ENCODE data around the gene MYH10.
A peak's percentile ranks its signal among the peaks of the same experiment; 100 is the strongest.

MYH10 gene

DNA sequence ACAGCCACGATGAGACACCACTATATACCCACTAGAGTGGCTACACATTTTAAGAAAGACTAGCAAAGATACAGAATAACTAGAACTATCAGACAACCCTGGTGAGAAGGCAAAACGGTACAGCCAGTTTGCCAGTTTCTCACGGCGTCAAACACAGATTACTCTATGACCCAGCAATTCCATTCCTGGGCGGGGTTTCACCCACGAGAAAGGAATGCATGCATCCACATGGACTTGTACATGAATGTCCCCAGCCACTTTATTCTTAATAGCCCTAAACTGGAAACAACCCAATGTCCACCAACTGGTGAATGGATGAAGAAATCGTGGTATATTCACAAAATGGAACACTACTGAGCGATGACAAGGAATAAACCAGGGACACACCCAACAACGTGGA, 74.5 kb downstream of the MYH10 start:
- ATAC-seq: no peak
- TF ChIP-seq TCF4 (CRISPR knock-in tag; IDR thresholded peaks at IDR 0.05; ENCODE audit: borderline replicate concordance): no peak
- TF ChIP-seq ZNF8 (CRISPR knock-in tag; IDR thresholded peaks at IDR 0.05): peak; percentile 32; the same call in 1 of the 2 replicates

DNA sequence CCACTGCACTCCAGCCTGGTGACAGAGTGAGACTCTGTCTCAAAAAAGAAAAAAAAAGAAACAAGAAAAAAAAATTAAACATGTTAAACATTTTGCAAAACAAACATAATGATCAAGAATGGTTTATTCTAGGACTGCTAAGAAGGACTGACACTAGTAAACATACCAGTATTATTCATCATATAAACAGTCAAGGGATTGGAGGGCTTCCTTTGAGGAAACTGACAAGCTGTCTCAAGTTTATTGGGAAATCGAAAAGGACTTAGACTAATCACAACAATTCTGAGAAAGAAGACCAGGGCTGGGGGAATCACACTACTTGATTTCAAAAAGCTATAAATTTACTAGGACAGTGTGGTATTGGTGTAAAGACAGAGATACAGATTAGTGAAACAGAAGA, 75.5 kb downstream of the MYH10 start:
- no peak for ATAC-seq
- TF ChIP-seq ZNF565 (CRISPR knock-in tag; conservative IDR thresholded peaks at IDR 0.05; ENCODE audit: low read depth): no peak
- TF ChIP-seq ZFP30 (CRISPR knock-in tag; IDR thresholded peaks at IDR 0.05): no peak
- no peak for TF ChIP-seq BACH2 (CRISPR knock-in tag; IDR thresholded peaks at IDR 0.05; ENCODE audit: borderline replicate concordance)
- TF ChIP-seq, protein P1, sequence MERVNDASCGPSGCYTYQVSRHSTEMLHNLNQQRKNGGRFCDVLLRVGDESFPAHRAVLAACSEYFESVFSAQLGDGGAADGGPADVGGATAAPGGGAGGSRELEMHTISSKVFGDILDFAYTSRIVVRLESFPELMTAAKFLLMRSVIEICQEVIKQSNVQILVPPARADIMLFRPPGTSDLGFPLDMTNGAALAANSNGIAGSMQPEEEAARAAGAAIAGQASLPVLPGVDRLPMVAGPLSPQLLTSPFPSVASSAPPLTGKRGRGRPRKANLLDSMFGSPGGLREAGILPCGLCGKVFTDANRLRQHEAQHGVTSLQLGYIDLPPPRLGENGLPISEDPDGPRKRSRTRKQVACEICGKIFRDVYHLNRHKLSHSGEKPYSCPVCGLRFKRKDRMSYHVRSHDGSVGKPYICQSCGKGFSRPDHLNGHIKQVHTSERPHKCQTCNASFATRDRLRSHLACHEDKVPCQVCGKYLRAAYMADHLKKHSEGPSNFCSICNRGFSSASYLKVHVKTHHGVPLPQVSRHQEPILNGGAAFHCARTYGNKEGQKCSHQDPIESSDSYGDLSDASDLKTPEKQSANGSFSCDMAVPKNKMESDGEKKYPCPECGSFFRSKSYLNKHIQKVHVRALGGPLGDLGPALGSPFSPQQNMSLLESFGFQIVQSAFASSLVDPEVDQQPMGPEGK (CRISPR knock-in tag; IDR thresholded peaks at IDR 0.05; ENCODE audit: borderline replicate concordance): no peak
- no peak for TF ChIP-seq CSDC2 (CRISPR knock-in tag; IDR thresholded peaks at IDR 0.05)
- TF ChIP-seq RARB (CRISPR knock-in tag; IDR thresholded peaks at IDR 0.05): no peak
- no peak for TF ChIP-seq GLIS3 (CRISPR knock-in tag; IDR thresholded peaks at IDR 0.05)
- TF ChIP-seq, protein P2, sequence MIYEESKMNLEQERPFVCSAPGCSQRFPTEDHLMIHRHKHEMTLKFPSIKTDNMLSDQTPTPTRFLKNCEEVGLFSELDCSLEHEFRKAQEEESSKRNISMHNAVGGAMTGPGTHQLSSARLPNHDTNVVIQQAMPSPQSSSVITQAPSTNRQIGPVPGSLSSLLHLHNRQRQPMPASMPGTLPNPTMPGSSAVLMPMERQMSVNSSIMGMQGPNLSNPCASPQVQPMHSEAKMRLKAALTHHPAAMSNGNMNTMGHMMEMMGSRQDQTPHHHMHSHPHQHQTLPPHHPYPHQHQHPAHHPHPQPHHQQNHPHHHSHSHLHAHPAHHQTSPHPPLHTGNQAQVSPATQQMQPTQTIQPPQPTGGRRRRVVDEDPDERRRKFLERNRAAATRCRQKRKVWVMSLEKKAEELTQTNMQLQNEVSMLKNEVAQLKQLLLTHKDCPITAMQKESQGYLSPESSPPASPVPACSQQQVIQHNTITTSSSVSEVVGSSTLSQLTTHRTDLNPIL (CRISPR knock-in tag; IDR thresholded peaks at IDR 0.05; ENCODE audit: low read depth): no peak
- TF ChIP-seq, protein P3, sequence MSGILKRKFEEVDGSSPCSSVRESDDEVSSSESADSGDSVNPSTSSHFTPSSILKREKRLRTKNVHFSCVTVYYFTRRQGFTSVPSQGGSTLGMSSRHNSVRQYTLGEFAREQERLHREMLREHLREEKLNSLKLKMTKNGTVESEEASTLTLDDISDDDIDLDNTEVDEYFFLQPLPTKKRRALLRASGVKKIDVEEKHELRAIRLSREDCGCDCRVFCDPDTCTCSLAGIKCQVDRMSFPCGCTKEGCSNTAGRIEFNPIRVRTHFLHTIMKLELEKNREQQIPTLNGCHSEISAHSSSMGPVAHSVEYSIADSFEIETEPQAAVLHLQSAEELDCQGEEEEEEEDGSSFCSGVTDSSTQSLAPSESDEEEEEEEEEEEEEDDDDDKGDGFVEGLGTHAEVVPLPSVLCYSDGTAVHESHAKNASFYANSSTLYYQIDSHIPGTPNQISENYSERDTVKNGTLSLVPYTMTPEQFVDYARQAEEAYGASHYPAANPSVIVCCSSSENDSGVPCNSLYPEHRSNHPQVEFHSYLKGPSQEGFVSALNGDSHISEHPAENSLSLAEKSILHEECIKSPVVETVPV (CRISPR knock-in tag; IDR thresholded peaks at IDR 0.05): no peak
- TF ChIP-seq, protein P4, sequence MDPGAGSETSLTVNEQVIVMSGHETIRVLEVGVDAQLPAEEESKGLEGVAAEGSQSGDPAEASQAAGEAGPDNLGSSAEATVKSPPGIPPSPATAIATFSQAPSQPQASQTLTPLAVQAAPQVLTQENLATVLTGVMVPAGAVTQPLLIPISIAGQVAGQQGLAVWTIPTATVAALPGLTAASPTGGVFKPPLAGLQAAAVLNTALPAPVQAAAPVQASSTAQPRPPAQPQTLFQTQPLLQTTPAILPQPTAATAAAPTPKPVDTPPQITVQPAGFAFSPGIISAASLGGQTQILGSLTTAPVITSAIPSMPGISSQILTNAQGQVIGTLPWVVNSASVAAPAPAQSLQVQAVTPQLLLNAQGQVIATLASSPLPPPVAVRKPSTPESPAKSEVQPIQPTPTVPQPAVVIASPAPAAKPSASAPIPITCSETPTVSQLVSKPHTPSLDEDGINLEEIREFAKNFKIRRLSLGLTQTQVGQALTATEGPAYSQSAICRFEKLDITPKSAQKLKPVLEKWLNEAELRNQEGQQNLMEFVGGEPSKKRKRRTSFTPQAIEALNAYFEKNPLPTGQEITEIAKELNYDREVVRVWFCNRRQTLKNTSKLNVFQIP (CRISPR knock-in tag; IDR thresholded peaks at IDR 0.05; ENCODE audit: borderline replicate concordance, low read depth): no peak
- TF ChIP-seq ESRRG (CRISPR knock-in tag; IDR thresholded peaks at IDR 0.05): no peak

DNA sequence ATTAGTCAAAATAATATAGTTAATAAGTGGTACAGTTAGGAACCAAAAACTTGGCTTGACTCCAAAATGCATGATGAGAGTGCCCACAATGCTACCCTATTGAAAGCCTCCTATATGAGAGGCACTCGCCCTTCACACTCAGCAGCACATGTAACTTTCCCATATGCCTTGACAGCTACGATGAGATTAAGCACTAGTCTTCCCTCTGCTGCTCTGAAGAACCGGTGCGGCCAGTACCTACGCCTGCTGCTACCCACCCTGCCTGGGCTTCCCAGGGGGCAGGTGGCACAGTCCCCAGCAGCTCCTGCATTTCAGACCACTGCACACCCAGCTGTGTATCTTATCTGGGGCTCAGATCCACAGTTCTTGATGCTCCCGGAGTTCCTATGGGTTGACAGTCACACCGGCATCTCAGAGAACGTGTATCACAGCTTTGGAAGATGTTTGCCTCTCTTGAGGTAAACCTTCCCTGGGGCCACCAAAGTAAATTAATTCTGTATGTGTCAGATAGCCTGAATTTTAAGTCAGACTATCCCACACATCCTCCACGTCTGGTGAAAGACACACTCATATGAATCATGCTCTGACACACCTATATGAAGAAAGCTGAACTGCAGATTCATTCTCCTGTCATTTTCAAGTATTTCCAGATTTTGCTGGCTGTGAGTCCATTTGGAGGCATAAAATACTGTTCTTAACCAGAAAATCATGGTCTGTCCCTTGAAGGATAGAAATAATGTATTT, 77.8 kb downstream of the MYH10 start:
- TF ChIP-seq ZFP30 (CRISPR knock-in tag; IDR thresholded peaks at IDR 0.05) (no peak), SNAI2 (CRISPR knock-in tag; IDR thresholded peaks at IDR 0.05) (no peak), ZNF565 (CRISPR knock-in tag; conservative IDR thresholded peaks at IDR 0.05; ENCODE audit: low read depth) (no peak), TOX (CRISPR knock-in tag; IDR thresholded peaks at IDR 0.05; ENCODE audit: borderline replicate concordance) (no peak)
- TF ChIP-seq, protein P2 (CRISPR knock-in tag; IDR thresholded peaks at IDR 0.05; ENCODE audit: low read depth): no peak
- no peak for ATAC-seq

DNA sequence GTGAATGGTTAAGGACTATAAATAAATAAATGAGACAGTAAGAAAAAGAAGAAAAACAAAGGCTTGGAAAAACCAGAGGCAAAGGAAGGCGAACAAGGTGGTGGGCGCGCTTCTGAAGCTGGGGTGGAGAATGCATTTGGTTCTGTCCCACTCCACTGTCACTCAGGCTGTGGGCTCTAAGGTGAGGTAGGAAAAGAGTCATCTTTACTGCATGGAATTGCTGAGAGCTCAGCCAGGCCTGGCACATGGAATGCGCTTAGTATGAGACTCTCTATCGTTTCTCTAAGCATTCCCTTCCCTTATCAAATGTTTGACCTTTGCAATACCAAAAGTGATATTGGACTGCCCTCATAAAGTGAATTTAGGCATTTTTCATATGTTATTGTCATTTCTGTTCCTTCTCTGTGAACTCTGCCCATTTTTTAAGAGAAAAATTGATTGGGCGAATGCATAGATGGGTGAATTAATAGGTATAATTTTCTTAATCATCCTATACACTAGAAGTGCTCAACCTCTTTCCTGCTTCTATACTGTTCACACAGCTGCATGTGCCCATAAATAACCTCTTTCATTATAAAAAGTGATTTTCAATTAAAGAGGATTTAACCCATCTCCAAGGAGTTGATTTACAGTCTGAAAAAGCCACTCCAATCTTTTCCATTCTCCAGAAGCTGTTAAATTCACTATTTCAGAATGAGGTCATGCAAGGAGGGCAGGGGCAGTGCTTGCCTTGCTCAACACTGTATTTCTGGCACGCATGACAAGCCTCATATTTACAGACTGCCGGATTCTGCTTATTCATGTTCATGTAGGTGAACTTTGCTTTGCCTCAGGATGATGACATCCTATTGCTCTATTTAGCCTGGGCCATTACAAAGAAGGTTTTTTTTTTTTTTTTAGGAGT, 87.7 kb downstream of the MYH10 start:
- no peak for ATAC-seq
- TF ChIP-seq TCF4 (CRISPR knock-in tag; IDR thresholded peaks at IDR 0.05; ENCODE audit: borderline replicate concordance) (no peak), ARNTL (CRISPR knock-in tag; IDR thresholded peaks at IDR 0.05; ENCODE audit: borderline replicate concordance, low read depth) (no peak), ZC3H10 (CRISPR knock-in tag; IDR thresholded peaks at IDR 0.05) (no peak), ZNF8 (CRISPR knock-in tag; IDR thresholded peaks at IDR 0.05) (no peak), ISL1 (CRISPR knock-in tag; IDR thresholded peaks at IDR 0.05) (no peak), OSR1 (CRISPR knock-in tag; IDR thresholded peaks at IDR 0.05) (no peak), GLIS3 (CRISPR knock-in tag; IDR thresholded peaks at IDR 0.05) (no peak), CSDC2 (CRISPR knock-in tag; IDR thresholded peaks at IDR 0.05) (no peak), ZFP30 (CRISPR knock-in tag; IDR thresholded peaks at IDR 0.05) (no peak)
- TF ChIP-seq, protein P5, sequence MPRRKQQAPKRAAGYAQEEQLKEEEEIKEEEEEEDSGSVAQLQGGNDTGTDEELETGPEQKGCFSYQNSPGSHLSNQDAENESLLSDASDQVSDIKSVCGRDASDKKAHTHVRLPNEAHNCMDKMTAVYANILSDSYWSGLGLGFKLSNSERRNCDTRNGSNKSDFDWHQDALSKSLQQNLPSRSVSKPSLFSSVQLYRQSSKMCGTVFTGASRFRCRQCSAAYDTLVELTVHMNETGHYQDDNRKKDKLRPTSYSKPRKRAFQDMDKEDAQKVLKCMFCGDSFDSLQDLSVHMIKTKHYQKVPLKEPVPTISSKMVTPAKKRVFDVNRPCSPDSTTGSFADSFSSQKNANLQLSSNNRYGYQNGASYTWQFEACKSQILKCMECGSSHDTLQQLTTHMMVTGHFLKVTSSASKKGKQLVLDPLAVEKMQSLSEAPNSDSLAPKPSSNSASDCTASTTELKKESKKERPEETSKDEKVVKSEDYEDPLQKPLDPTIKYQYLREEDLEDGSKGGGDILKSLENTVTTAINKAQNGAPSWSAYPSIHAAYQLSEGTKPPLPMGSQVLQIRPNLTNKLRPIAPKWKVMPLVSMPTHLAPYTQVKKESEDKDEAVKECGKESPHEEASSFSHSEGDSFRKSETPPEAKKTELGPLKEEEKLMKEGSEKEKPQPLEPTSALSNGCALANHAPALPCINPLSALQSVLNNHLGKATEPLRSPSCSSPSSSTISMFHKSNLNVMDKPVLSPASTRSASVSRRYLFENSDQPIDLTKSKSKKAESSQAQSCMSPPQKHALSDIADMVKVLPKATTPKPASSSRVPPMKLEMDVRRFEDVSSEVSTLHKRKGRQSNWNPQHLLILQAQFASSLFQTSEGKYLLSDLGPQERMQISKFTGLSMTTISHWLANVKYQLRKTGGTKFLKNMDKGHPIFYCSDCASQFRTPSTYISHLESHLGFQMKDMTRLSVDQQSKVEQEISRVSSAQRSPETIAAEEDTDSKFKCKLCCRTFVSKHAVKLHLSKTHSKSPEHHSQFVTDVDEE (CRISPR knock-in tag; IDR thresholded peaks at IDR 0.05): no peak
- TF ChIP-seq, protein P2 (CRISPR knock-in tag; IDR thresholded peaks at IDR 0.05; ENCODE audit: low read depth): no peak
